EH (cell line): Measurements from ENCODE around the gene SPAG9.
A peak's percentile ranks its signal among the peaks of the same experiment; 100 is the strongest.
"Not testable (repeated sequence)": the region's sequence is repeated elsewhere in the genome, so short reads cannot be mapped to it uniquely, and the experiment has no call there.

ENCODE experiments used
- DNase-seq: peaks from one replicate; pipeline ENCODE4 v3.0.0-alpha.2; 2015; ENCODE audit warnings: low read depth

Gene SPAG9

DNA sequence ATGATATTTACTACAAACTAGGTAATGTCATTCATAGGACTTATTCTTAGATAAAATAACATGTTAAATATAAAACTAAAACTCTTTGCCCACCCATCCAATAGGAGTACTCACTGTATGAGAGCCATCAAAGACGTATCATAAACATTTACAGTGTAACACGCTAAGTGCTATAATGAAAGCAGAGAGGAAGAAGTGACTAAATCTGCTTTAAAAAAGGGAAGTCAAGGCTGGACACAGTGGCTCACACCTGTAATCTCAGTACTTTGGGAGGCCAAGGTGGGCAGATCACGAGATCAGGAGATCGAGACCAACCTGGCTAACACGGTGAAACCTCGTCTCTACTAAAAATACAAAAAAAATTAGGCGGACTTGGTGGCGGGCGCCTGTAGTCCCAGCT lies 32.4 kb downstream of the SPAG9 start:
- no peak for DNase-seq

DNA sequence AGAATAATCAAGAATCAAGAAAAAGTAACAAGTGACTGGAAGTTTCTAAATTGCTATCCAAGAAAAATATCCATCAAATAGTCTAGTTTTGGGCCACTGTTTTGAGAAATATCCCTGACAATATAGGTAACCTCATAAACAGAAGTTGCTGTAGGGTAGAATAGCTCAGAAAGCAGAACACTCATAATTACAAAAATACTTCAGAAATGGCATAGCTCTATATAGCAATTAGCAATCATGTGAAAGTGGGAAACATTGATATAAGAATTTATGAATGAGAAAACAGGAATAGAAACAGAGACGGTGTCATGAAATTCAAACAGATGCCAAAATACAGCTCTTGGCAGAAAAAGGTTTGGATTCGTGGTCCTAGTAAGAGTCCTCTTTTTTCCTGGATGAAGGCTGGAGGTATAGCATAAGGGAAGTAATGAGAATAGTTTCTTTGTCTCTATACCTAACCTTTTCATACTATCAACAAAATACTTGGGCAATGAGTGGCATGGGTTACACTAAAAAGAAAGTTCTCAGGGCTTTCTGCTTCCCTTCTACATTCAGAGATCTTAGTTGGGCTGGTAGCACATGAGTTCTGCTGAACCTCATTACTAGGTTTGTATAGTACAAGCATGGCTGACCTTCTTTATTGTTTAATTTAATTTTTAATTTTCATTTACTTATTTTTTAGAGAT lies 33.5 kb downstream of the SPAG9 start:
- DNase-seq: peak; percentile 30

DNA sequence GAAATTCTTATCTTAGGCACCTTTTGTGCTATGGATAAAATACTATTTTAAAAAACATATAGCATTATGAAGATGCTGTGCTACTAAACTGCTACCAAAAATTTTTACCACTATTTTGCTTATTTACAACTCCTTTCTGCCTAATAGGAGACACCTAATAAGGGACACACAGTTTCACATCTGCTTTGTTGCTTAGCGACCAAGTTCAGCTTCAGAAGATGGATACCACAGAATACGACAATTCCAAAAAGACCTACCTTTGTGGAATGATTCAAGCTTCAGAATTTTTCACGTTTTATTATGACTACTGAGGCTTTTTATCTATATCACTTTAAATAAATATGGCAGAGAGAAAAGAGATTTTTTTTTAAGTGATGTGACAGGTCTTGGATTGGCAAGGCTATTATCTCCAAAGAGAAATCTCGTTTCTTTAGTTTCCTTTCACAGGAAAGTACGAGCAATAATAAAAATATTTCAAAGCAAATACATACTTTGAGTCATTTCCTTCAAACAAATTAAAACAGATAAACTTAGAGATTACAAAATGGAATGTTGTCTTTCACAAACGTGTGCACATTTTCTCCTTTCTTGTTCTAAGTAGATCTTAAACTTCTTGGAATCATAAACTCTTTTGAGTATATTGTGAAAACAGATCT lies 35.4 kb downstream of the SPAG9 start:
- peak; percentile 57 for DNase-seq

DNA sequence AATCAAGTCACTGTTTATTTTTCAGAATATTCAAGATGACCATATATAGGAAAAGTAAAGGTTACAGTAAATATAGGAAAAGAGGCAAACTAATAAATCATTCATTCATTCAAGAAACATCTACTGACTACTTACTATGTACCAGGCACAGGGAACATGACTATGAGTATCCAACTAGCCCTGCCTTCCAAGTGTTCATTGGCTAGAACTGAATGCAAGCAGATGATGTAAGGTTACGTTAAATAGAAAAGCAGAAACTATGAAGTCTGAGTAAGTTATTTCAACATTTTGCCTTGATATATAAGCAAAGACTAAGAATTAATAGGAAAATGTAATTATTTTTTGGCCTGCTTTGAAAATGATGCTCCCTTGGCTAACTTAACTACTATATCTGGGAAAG lies 36.7 kb downstream of the SPAG9 start:
- DNase-seq: no peak

DNA sequence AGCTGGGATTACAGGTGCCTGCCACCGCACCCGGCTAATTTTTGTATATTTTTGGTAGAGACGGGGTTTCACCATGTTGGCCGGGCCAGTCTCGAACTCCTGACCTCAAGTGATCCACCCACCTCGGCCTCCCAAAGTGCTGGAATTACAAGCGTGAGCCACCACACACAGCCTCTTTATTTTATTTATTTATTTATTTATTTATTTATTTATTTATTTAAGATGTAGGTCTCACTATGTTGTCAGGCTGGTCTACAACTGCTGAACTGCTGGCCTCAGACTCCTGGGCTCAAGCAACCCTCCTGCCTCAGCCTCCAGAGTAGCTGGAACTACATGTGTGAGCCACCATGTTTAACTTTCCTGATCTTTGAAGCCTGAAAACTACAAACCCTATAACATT lies 37.3 kb downstream of the SPAG9 start:
- not testable (repeated sequence) for DNase-seq

DNA sequence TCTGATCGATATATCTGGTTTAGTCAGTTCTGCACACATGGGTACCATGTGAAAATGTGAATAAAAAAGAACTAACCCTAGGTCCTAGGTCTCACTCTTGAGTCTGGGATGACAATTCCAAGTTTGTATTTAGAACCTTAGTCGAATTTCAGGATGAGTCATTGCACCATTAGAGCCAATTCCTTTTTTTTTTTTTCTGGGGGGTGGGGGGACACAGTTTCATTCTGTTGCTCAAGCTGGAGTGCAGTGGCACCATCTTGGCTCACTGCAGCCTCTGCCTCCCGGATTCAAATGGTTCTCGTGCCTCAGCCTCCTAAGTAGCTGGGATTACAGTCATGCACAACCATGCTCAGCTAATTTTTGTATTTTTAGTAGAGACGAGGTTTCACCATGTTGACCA lies 41.6 kb downstream of the SPAG9 start:
- DNase-seq: peak; percentile 63

DNA sequence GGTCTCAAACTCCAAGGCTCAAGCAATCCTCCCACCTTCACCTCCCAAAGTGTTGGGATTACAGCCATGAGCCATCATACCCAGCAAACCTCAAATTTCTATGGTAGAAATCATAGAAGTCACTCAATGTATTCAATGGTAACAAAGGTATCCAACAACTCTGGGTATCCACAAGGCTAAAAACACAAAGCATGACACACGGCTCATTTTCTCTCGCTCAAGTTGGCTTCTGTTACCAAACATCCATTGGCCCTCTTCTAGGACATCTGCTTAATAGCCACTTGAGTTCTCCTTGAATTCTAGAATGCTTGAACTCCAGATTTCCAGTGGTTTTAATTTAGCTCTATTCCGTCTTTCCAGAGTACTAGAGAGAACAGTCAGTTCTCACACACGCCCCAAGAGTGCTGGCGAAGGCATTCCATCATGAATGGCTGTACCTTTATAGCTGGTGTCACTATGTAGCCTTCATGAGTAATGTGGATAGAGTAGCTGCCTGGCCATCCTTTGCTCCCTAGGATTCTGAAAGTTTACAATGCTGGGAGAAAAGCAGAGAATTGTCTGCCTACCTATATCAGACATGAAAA lies 42.6 kb downstream of the SPAG9 start:
- no peak for DNase-seq

DNA sequence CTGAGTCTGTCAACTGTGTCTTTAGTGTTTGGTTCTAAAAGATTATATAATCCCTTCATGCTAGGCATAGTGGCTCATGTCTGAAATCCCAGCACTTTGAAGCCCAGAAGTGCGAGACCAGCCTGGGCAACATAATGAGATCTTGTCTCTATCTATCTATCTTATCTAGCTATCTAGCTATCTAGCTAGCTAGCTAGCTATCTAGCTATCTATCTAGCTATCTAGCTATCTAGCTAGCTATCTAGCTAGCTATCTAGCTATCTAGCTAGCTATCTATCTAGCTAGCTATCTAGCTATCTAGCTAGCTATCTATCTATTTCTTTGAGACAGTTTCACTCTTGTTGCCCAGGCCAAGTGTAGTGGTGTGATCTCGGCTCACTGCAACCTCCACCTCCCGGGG lies 43.8 kb downstream of the SPAG9 start:
- no peak for DNase-seq

DNA sequence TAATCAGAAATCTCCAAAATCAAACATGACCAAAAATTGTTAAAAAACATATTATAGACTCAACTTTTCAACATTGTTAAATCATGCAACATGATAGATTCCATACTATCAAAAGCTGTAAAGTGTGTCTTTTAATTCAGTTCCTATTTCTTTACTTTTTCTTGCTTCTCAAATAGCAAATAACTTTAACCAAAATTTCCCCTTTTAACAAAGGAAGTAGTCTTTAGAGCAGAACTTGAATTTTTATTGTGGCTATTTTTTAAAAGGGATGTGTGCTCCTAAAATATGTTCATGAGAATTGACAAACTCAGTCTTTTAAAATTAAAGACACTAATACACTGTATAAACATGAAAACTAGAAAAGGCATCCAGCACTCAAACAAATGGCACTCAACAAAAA lies 49.1 kb downstream of the SPAG9 start:
- no peak for DNase-seq

DNA sequence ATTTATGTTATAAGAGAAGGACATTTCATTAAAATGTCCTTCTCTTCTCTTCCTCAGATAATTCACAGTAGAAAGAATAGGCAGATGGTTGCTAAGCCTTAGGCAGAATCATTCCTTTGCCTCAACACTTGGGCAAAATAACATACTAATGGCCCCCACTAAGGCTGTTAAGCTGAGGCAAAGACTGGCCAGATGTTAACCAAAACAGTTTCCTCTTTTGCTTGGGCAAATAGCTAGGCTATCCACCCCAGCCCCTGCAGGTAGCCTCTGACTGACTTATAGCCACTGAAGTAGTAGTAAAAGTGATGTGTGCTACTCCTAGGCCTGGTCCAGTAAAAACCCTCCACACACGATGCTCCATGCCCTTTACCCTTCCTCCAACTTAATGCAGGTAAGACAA lies 55.2 kb downstream of the SPAG9 start:
- no peak for DNase-seq

DNA sequence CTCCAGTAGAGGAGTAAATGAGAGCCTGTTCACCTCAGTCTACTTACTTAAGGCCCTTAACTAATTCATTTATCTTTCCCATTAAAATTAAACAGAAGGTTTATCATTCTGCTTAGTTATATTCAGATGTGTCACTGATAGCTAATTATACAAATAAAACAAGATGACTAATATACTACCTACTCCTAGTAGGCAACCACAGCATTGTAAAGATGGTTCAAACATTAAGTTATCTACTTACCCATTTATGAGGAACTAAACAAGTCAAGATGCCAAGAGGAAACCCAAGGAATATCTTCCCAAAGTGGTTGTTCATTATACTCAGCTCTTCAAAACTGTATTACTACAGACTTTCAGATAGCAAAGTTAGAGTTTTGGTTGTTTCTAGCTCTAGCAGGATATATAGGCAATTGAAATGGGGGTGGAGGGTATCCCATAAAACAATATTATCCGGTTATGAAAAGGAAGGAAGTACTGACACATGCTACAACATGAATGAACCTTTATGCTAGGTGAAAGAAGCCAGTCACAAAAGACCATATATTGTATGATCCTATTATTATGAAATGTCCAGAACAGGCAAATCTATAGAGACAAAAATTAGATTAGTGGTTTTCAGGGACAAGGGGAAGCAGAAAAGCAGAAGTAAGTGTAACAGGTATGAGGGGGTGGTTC lies 56.5 kb downstream of the SPAG9 start:
- DNase-seq: peak; percentile 55

DNA sequence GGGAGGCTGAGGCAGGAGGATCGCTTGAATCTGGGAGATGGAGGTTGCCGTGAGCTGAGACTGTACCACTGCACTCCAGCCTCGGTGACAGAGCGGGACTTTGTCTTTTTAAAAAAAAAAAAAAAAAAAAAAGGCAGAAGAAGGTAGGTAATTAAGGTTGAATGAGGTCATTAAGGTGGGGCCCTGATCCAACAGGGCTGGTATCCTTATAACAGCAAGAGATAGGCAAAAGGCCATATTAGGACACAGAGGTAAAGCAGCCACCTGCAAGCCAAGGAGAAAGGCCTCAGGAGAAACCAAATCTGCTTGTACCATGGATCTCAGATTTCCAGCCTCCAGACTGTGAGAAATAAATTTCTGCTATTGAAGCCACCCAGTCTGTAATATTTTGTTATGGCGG lies 60.3 kb downstream of the SPAG9 start:
- no peak for DNase-seq

DNA sequence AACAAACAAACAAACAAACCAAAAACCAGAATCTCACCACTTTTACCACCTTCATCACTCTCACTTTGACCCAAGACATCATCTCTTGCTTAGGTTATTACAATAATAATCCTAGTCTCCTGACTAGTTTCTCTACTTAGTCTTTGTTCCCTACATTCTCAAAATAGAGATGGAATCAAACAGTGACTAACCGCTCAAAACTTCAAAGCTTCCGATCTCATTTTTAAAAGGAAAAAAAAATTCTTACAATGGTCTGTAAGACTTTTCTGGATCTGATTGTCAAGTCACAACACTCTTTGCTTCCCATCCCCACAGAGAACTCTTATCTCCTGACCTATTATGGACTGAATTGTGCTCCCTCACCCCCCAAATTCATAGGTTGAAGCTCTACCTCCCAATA lies 60.9 kb downstream of the SPAG9 start:
- DNase-seq: peak; percentile 80

DNA sequence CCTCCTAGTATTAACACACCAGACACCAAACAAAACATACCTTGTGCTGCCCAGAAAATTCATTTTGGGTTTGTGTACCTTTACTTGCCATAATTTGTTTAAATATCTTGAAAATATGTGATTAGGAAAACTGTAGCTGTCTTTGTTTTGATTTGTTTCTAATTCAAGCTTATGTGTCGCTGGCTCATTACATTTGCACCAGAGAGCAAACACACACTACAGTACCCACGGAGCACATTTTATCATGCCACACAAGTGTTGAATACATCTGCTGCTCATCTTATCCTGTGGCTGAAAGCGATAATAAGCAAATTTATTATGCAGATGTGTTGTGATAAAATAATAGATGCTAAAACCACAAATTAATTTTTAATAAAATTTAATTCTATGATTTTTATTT lies 63.1 kb downstream of the SPAG9 start:
- DNase-seq: no peak

DNA sequence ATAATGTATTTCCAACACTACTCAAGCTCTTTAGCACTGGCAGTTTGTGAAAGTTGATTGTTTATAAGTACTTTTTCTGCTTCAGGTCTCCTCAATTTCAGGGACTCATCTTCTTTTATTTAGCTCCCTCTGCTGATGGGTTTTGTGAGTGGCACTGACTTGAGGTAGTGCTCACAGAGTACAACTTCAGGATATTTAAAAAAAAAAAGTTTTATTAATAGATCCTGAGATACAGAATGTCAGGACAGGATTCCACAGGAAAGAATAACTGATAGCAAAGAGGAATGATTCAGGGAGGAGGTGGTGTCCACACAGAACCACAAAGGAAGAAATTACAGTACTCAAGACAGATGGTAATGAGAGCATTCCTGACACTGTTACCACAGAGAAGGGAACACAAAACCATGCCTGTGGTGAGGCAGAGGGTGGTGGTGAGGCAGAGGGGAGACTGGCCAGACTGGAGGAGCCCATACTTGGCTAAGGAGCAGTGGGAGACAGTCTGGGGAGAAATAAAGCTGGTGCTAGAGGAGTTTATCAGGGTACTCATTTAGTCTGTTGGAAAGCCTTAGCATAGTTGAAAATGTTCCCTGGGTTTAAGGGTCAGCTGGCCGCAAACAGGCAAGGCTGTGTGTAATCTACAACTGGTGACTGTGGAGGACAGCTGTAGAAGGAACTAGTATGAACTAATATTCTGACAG lies 63.7 kb downstream of the SPAG9 start:
- DNase-seq: peak; percentile 95

DNA sequence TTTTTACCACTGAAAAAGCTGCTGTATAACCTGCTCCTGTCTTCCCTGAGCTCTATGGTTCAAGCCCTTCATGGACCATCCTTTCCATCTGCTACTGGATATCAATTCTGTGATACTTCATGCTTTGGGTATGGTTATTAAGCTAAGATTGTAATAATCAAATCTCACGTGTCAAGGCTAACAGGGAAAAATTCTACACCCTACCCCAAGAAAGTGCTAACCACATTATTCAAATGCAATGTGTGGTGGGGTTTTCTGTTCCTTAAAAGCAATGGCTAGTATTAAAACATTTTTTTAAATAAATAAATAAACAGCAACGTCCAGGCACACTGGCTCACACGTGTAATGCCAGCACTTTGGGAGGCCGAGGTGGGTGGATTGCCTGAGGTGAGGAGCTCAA lies 65.9 kb downstream of the SPAG9 start:
- DNase-seq: no peak

DNA sequence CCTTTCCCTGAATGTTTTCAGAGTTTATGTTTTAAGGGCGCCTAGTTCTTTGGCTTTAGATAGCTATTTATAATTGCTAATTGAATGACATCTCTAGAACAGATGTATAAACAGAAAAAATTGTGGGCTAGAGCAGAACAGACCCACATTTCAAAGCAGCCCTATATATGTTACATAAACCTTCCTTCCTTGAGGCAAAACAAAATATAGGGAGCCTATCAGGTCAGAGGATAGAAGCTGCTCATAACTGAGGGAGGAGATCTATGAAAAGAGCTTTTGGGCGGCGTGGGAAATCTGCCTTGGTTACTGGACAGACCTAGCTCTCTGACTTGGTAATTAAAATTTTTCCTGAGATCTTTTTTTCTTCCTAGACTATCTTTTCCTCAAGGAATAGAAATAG lies 68.4 kb downstream of the SPAG9 start:
- DNase-seq: no peak

DNA sequence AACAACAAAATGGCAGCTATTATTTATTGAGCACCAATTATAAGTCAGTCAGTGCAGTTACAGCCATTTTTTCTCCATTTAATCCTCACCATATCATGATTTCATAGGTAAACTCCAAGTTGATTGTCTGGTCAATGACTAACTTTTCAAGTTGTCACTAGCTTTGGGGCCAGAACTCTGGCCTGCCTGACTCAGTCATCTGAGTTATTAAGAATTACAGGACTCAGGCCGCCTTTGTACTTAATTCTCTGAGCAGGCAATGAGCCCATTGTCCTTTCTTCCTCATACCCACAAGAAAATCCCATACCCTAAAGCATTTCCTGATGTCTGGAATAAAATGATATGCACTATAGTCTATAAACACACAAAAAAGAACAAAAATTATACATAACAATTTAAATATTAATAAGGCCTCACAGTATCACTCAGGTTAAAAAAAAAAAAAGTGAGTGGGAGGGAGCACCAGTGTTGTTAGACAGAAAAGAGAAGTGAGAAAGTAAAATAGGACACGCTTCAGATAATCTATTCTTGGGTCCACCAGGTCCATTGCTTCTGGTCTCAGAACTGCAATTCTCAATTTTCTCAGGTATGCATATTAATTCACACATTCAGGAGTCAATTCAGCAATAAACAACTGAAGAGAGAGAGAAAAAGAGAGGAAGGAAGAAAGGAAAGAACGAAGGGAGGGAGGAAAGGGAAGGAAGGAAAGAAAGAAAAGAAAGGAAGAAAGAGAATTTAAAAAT lies 70.2 kb downstream of the SPAG9 start:
- no peak for DNase-seq

DNA sequence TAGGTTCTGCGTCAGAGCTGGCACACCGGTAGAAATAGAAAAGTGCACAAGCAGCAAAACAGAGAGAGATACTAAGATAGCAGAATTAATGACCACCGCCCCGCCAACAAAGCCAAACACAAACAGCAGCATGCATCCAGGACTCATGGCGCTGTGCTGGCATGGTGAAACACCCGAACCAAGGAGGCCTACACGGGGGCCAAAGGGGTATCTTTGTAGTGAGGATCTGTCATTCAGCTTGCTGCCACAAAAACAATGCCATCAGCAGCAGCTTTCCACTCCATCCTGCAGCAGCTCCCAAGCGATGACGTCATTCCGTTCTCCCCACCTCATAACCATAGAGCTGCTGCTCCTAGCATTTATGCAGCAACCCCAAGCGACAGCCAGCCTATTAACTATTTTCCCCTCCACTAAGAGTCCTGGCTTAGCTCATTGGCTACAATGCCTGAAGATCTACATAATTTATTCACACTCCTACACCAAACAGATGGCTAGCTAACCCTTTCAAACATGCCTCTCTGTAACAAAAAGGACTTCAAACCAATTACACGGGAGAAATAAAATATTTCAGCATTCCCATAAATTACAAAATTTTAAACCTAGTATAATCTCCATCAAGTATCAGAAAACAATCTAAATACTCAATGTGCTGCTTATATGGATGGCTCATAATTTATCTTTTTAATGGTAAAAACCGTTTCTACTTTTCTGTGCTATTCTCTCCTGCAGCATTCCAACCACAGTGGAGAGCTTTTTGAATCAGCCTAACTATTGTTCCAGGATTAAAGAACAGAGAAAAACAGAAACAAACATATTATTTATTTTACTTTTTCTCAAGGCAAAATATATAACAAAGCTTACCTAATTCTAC lies 73.9 kb downstream of the SPAG9 start:
- DNase-seq: peak; percentile 81

DNA sequence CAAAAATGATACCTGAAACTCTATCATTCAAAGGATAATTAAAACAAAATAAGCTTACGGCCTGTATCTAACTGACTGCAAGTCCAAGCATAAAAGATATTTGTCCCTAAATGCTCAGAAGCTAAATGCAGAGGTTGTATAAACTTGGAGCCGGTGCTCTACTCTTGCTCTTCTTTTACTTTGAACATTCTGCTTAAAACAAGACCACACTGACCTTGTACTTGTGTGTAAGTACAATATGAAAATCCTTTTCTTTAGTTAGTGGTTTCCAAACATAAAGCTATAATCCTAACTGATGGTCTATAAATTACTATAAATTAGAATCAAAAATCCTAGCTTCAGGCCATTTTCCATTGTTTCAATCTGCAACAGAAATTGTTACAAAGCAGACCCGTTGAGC lies 74.6 kb downstream of the SPAG9 start:
- no peak for DNase-seq

DNA sequence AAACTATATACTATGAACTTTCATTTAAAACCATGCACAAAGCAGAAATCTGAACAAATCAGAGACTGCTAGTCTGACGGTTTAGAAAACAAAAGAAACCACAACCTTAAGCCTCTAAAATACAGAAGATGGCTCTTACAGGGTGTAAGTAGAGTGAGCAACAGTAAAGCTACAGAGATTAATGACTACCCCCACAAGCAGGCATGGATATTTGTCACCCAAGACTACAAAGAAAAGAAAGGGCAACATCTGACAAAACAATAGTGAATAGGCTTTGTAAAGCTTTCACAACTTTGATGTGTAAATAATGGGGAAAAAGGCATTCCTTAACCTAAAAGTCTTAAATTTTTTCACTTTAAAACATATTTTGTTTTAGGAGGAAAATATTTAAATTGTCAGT lies 75.0 kb downstream of the SPAG9 start:
- DNase-seq: no peak
